CD4-positive, alpha-beta T cell (primary cell): ENCODE measurements around the gene ANKS1B. TPM values are rescaled to one million over a fixed set of nuclear protein-coding genes. Genes with fewer than 3 reads are reported as not detected.

Experiments
- ATAC-seq: fragments of 200-7000 bp; cut with Tn5 transposase; one replicate; pipeline ENCODE4 v1.10.0; 2022; ENCODE audit warnings: mild to moderate bottlenecking; ENCODE audit not compliant: poor library complexity
- CTCF ChIA-PET: fragments of 350-600 bp; sonication (Branson Sonifier 250); formaldehyde crosslinking; loops from one replicate; lab custom pipeline; 2021; ENCODE audit warnings: antibody characterized with exemption, inconsistent platforms; lab: Charles Lee
- POLR2A ChIA-PET: fragments of 350-600 bp; sonication (Branson Sonifier 250); formaldehyde crosslinking; loops from one replicate; lab custom pipeline; 2021; ENCODE audit warnings: antibody characterized with exemption, inconsistent platforms; lab: Charles Lee
- DNase-seq, 14 experiments: peaks; one replicate each; pipeline ENCODE4 v3.0.0-alpha.2; 2013 to 2020; ENCODE audit warnings: mixed read lengths in 2 of 14
- H3K27ac ChIP-seq, 2 donors: one replicate each; pipeline versions ENCODE4 v1.5.1 to v1.7.0; 2013; ENCODE audit warnings: low read length in 2 of 2, low read depth in 1 of 2, mild to moderate bottlenecking in 1 of 2
- H3K27me3 ChIP-seq, 2 experiments: 1 replicate in 1 of 2; 2 replicates in 1 of 2; pipeline versions ENCODE4 v1.6.1 to v1.7.0; 2013; ENCODE audit warnings: low read length in 2 of 2, control low read depth in 1 of 2, mild to moderate bottlenecking in 1 of 2, moderate library complexity in 1 of 2; ENCODE audit not compliant: insufficient read depth in 2 of 2, control insufficient read depth in 1 of 2
- H3K36me3 ChIP-seq: one replicate; pipeline ENCODE4 v1.6.1; 2013; ENCODE audit warnings: low read length, control low read depth; ENCODE audit not compliant: insufficient read depth
- H3K4me1 ChIP-seq: one replicate; pipeline ENCODE4 v1.6.1; 2013; ENCODE audit warnings: low read length, control low read depth; ENCODE audit not compliant: insufficient read depth
- H3K4me3 ChIP-seq: one replicate; pipeline ENCODE4 v1.5.1; 2013; ENCODE audit warnings: mild to moderate bottlenecking, low read length, moderate library complexity
- H3K9me3 ChIP-seq, 2 experiments: 1 replicate in 1 of 2; 2 replicates in 1 of 2; pipeline versions ENCODE4 v1.6.1 to v1.7.0; 2013; ENCODE audit warnings: low read length in 2 of 2, mild to moderate bottlenecking in 2 of 2, control low read depth in 1 of 2, moderate library complexity in 1 of 2; ENCODE audit not compliant: control insufficient read depth in 1 of 2, insufficient read depth in 1 of 2
- H3K27ac Mint-ChIP-seq: one replicate; pipeline ENCODE4 v1.8.0; 2020; ENCODE audit warnings: mixed read lengths
- H3K27me3 Mint-ChIP-seq: one replicate; pipeline ENCODE4 v1.8.0; 2021; ENCODE audit warnings: mixed read lengths
- H3K36me3 Mint-ChIP-seq: one replicate; pipeline ENCODE4 v1.8.0; 2021; ENCODE audit warnings: low read depth, mixed read lengths
- H3K4me1 Mint-ChIP-seq: one replicate; pipeline ENCODE4 v1.8.0; 2021; ENCODE audit warnings: low read depth, mixed read lengths
- H3K4me3 Mint-ChIP-seq: one replicate; pipeline ENCODE4 v1.8.0; 2020; ENCODE audit warnings: mild to moderate bottlenecking, mixed read lengths
- H3K9me3 Mint-ChIP-seq: one replicate; pipeline ENCODE4 v1.8.0; 2020; ENCODE audit warnings: mixed read lengths
- intact Hi-C, 2 experiments: fragments of 100-400 bp; cut with DNase I in 1 of 2; cut with micrococcal nuclease in 1 of 2; formaldehyde crosslinking; loops; one replicate each; pipeline versions ENCODE4 v1.15.1 to v1.9.0; 2023 to 2025; cut with DNase I, micrococcal nuclease
- total RNA-seq, 174 experiments: library from RNA in 2 of 174; stranded (reverse) in 2 of 174; gene quantifications; one replicate each; pipeline ENCODE4 v1.2.3 and lab custom pipeline; 2021 to 2026
- TF ChIP-seq, protein P1 (sequence below): fragments of 200-600 bp; IDR thresholded peaks from one replicate; pipeline ENCODE4 v1.8.0; 2022; ENCODE audit warnings: antibody characterized with exemption, mild to moderate bottlenecking

The ANKS1B gene
- total RNA-seq, 2 experiments from 2014 or later, result 0.16 to 1.1 TPM

DNA sequence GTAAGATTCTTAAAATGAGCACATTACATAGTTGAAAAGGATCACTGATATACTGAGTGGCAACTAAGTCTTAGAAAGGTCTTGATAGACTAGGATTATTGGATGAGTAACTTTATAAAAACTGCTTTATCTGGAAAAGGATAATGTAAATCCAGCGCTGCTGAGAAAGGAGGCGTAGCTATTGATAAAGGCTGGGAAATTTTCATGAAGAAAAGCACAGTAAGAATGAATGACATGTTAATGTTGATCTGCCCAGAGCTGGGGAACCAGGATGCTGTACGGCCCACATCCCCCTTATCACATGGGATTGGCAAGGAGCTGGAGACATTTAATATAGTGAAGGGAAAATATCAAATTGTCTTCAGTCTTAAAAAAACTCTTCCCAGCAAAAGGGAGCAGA is 1165.7 kb downstream of the ANKS1B start:
- intact Hi-C loops, result no loop called here
- Histone ChIP-seq H3K9me3 (no peaks in the 10 kb centered on the region), H3K4me1 (no peaks in the 10 kb centered on the region), H3K4me3 (no peak overlapping the region), H3K27me3 (peaks cover 0 to 19% of the 10 kb centered on the region in 2 experiments), H3K36me3 (no peaks in the 10 kb centered on the region), H3K27ac (no peak overlapping the region)
- TF ChIP-seq, protein P1, sequence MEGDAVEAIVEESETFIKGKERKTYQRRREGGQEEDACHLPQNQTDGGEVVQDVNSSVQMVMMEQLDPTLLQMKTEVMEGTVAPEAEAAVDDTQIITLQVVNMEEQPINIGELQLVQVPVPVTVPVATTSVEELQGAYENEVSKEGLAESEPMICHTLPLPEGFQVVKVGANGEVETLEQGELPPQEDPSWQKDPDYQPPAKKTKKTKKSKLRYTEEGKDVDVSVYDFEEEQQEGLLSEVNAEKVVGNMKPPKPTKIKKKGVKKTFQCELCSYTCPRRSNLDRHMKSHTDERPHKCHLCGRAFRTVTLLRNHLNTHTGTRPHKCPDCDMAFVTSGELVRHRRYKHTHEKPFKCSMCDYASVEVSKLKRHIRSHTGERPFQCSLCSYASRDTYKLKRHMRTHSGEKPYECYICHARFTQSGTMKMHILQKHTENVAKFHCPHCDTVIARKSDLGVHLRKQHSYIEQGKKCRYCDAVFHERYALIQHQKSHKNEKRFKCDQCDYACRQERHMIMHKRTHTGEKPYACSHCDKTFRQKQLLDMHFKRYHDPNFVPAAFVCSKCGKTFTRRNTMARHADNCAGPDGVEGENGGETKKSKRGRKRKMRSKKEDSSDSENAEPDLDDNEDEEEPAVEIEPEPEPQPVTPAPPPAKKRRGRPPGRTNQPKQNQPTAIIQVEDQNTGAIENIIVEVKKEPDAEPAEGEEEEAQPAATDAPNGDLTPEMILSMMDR, result no peak
- CTCF ChIA-PET, result no interaction called here
- no peak overlapping the region for H3K27ac Mint-ChIP-seq
- no peaks in the 10 kb centered on the region for H3K36me3 Mint-ChIP-seq
- H3K9me3 Mint-ChIP-seq, result no peaks in the 10 kb centered on the region
- POLR2A ChIA-PET, result no interaction called here
- peaks cover 47% of the 10 kb centered on the region for H3K27me3 Mint-ChIP-seq
- no peak for ATAC-seq
- no peak for DNase-seq
- no peaks in the 10 kb centered on the region for H3K4me1 Mint-ChIP-seq
- no peak overlapping the region for H3K4me3 Mint-ChIP-seq

GRCh38 chr12:98818239-98818638 is 1166.5 kb downstream of the ANKS1B start:
- no peak overlapping the region for H3K27ac ChIP-seq
- peaks cover 0 to 19% of the 10 kb centered on the region in 2 experiments for H3K27me3 ChIP-seq
- POLR2A ChIA-PET, result no interaction called here
- Mint-ChIP-seq H3K36me3 (no peaks in the 10 kb centered on the region), H3K4me3 (no peak overlapping the region), H3K9me3 (no peaks in the 10 kb centered on the region), H3K27ac (no peak overlapping the region), H3K4me1 (no peaks in the 10 kb centered on the region), H3K27me3 (peaks cover 49% of the 10 kb centered on the region)
- CTCF ChIA-PET, result no interaction called here
- ATAC-seq (no peak), DNase-seq (no peak)
- no peaks in the 10 kb centered on the region for H3K9me3 ChIP-seq
- H3K4me1 ChIP-seq, result no peaks in the 10 kb centered on the region
- no peak overlapping the region for H3K4me3 ChIP-seq
- intact Hi-C loops, result no loop called here
- TF ChIP-seq, protein P1, result no peak
- no peaks in the 10 kb centered on the region for H3K36me3 ChIP-seq

DNA sequence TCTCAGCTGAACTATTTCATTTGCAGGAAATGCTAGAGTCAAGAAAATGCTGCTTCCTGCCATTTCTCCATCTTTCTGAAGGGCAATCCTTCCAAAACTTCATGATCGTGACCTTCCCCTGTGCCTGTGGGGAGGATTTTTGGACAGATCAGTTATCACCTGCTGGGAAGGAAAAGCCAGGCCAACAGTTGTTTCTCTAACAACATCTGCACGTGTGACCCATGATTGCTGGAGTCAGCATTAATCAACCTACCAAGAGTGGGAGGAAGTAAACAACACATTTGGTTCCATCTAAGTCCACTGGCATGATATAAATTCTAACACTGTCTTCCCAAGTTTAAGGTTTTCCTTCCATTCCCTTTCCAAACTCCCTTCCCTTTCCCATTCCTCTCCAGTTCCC is 1167.0 kb downstream of the ANKS1B start:
- Mint-ChIP-seq H3K9me3 (no peaks in the 10 kb centered on the region), H3K4me3 (no peak overlapping the region), H3K27me3 (peaks cover 49% of the 10 kb centered on the region), H3K4me1 (no peaks in the 10 kb centered on the region), H3K36me3 (no peaks in the 10 kb centered on the region), H3K27ac (no peak overlapping the region)
- no peak for DNase-seq
- peaks cover 0 to 19% of the 10 kb centered on the region in 2 experiments for H3K27me3 ChIP-seq
- ATAC-seq, result no peak
- POLR2A ChIA-PET, result no interaction called here
- H3K4me1 ChIP-seq, result no peaks in the 10 kb centered on the region
- intact Hi-C loops, result no loop called here
- no peaks in the 10 kb centered on the region for H3K9me3 ChIP-seq
- no peak overlapping the region for H3K27ac ChIP-seq
- TF ChIP-seq, protein P1, result no peak
- no peaks in the 10 kb centered on the region for H3K36me3 ChIP-seq
- H3K4me3 ChIP-seq, result no peak overlapping the region
- CTCF ChIA-PET, result no interaction called here
